Keratinocyte (primary cell): ENCODE results near the gene IRF1.

Experiments
- EZH2 ChIP-seq: IDR thresholded peaks from one replicate; pipeline ENCODE4 v1.6.1; 2012; ENCODE audit warnings: inconsistent platforms, mild to moderate bottlenecking, low read length, moderate library complexity
- TF ChIP-seq, protein P1 (sequence below), 3 experiments: IDR thresholded peaks in 1 of 3; conservative IDR thresholded peaks in 1 of 3; optimal IDR thresholded peaks in 1 of 3; 2 replicates in 2 of 3; 3 replicates in 1 of 3; pipeline versions ENCODE3 to v1.5.1; 2011; ENCODE audit warnings: low read length in 3 of 3, mild to moderate bottlenecking in 3 of 3, moderate library complexity in 2 of 3, control low read depth in 1 of 3, inconsistent platforms in 1 of 3; ENCODE audit not compliant: insufficient read depth in 2 of 3; ENCODE audit errors: extremely low read depth in 1 of 3

- TF ChIP-seq, protein P1, sequence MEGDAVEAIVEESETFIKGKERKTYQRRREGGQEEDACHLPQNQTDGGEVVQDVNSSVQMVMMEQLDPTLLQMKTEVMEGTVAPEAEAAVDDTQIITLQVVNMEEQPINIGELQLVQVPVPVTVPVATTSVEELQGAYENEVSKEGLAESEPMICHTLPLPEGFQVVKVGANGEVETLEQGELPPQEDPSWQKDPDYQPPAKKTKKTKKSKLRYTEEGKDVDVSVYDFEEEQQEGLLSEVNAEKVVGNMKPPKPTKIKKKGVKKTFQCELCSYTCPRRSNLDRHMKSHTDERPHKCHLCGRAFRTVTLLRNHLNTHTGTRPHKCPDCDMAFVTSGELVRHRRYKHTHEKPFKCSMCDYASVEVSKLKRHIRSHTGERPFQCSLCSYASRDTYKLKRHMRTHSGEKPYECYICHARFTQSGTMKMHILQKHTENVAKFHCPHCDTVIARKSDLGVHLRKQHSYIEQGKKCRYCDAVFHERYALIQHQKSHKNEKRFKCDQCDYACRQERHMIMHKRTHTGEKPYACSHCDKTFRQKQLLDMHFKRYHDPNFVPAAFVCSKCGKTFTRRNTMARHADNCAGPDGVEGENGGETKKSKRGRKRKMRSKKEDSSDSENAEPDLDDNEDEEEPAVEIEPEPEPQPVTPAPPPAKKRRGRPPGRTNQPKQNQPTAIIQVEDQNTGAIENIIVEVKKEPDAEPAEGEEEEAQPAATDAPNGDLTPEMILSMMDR (optimal IDR thresholded peaks at IDR 0.05 in 1 of 3, IDR thresholded peaks at IDR 0.05 in 1 of 3, conservative IDR thresholded peaks at IDR 0.05 in 1 of 3; ENCODE audit: extremely low read depth in 1 of 3, insufficient read depth in 2 of 3, low read length in 3 of 3) = no peak
- no peak for TF ChIP-seq EZH2
These were observed 3.5 kb downstream of the IRF1 start for GRCh38 chr5:132487095-132487428.
